ENCODE measurements around the gene PTGDR2.

Gene PTGDR2

DNA sequence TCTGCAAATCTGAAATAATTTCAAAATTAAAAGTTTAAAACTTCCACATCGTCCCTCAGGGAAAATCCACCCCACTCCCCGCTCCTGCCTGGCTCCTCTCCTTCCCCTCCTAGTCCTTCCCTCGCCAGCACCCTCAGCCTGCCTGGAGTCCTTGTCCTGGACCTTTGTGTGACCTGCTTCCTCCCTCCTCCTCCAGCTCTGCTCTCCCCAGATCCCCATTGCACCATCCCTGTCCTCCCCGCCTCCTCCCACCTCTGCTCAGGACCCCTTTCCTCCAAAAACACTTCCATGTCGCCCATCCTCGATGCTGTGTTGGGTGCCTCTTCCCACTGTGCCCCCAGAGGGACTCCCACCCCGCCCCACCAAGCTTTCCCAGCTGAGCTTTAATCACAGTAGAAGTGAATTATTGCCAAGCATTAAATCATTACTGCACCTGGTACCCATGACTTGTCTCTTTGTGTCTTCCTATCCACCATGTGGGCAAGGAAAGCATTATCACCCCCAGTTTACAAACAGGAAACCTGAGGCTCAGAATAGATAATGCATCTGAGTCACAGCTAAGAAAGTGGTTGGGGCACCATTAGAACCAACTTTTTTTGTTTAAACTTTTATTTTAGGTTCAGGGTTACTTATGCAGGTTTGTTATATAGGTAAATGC, 9.2 kb upstream of the PTGDR2 start:
- DNase-seq (ENCODE audit: insufficient read length) (no peak), FAIRE-seq (no peak)
- TF ChIP-seq POLR2AphosphoS5 (IDR thresholded peaks at IDR 0.05; ENCODE audit: low read depth, low read length) = no peak
- TF ChIP-seq POLR2A (IDR thresholded peaks at IDR 0.05; ENCODE audit: low read depth, low read length) = no peak

DNA sequence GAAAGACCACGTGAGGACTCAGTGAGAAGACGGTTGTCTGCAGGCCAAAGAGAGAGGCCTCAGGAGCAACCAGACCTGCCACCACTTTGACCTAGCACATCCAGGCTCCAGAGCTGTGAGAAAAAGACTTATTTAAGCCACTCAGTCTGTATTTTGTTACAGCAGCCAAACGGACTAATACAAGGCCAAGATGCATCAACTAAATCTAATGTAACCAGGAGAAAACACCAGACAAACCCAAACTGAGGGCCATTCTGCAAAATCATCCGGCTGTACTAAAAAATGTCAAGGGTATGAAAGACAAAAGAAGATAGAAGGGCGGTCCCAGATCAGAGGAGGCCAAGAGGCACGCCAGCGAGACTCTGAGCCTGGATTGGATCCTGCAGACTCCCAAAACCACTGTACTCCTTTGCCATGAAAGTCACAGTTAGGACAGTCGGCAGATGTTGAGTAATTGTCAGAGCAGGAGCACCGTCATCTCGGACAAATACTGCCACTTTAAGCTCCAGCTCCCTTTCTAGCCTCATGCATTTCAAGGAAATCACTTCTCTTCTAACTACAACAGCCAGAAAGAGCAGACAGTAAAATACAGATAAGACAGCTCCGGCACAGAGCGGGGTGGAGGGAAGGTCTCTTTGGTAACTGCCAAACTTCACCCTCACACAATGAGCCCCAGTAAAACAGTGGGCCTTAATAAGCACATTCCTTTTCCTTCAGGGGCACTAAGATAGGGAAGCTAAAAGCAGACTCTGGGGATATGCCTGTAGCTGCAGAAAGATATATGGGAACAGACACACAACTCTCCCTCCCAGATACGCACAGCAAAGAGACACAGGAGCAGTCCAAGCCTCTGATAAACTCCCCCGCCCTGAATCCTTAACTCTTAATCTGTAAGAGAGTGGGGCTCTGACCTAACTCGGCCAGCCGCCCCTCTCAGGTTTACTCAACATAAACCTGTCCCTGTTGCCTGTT, 8.1 kb upstream of the PTGDR2 start:
- TF ChIP-seq POLR2AphosphoS5 (IDR thresholded peaks at IDR 0.05; ENCODE audit: low read depth, low read length) = no peak
- no peak for TF ChIP-seq TAF1 (IDR thresholded peaks at IDR 0.05; ENCODE audit: borderline replicate concordance, low read depth, low read length)
- no peak for TF ChIP-seq POLR2A (IDR thresholded peaks at IDR 0.05; ENCODE audit: low read depth, low read length)
- DNase-seq (ENCODE audit: insufficient read length) = no peak
- no peak for FAIRE-seq

DNA sequence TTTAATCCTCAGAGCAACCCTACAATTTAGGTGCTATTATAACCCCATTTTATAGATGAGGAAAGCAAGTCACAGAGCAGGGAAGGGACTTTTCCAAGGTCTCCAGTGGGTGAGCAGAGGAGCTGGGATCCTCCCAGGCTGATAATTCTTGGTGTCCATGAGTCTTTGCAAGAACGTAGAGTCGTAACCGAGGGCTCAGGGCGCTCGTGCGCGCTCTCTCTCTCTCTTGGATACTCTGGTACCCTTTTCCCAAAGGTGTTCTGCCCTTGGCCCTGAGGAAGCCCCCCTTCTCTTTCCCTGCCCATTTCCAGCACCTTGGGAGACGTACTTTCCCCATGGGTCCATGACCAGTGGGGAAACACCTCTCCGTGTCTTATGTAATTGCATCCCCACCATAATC, 6.4 kb upstream of the PTGDR2 start:
- no peak for FAIRE-seq
- no peak for TF ChIP-seq TAF1 (IDR thresholded peaks at IDR 0.05; ENCODE audit: borderline replicate concordance, low read depth, low read length)
- no peak for TF ChIP-seq POLR2A (IDR thresholded peaks at IDR 0.05; ENCODE audit: low read depth, low read length)
- no peak for TF ChIP-seq POLR2AphosphoS5 (IDR thresholded peaks at IDR 0.05; ENCODE audit: low read depth, low read length)
- DNase-seq (ENCODE audit: insufficient read length) = no peak

DNA sequence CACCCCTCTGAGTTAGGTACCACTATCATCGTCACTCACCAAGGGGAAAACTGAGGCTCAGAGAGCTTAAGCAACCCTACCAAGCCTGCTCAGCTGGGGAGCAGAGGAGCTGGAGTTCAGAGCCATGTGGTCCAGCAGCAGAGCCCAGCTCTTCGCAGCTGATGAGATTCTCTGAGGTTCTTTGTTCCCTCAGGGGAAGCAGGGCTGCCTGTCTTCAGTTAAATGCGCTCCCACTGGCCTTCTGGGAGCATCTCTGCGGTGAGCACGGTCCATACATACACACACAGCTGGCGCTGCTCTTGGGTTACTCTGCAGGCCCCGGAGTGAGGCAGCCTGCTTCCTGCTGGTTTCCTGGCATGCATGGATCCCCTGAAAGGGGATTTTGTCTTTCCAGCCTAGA, 5.2 kb upstream of the PTGDR2 start:
- FAIRE-seq = no peak
- TF ChIP-seq POLR2AphosphoS5 (IDR thresholded peaks at IDR 0.05; ENCODE audit: low read depth, low read length) = no peak
- no peak for TF ChIP-seq TAF1 (IDR thresholded peaks at IDR 0.05; ENCODE audit: borderline replicate concordance, low read depth, low read length)
- TF ChIP-seq POLR2A (IDR thresholded peaks at IDR 0.05; ENCODE audit: low read depth, low read length) = no peak
- no peak for DNase-seq (ENCODE audit: insufficient read length)

DNA sequence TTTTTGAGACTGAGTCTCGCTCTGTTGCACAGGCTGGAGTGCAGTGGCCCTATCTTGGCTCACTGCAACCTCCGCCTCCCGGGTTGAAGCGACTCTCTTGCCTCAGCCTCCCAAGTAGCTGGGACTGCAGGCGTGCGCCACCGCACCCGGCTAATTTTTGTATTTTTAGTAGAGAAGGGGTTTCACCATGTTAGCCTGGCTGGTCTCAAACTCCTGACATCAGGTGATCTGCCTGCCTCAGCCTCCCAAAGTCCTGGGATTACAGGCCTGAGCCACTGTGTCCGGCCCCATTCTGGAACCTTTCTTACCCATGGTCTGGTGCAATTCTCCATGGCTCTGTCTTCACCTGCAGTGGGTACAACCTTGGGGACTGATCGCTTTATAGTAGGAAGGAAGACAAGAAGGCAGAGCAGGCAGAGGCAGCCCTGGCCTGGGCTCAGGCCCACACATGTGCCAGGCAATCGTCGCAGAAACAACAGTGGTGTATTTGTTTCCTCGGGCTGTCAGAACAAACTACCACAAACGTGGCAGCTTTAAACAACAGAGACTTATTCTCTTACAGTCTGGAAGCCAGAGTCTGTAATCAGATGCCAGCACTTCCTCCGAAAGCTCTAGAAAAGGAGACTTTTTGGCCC, 4.0 kb upstream of the PTGDR2 start:
- TF ChIP-seq POLR2A (IDR thresholded peaks at IDR 0.05; ENCODE audit: low read depth, low read length) = no peak
- no peak for TF ChIP-seq POLR2AphosphoS5 (IDR thresholded peaks at IDR 0.05; ENCODE audit: low read depth, low read length)
- TF ChIP-seq TAF1 (IDR thresholded peaks at IDR 0.05; ENCODE audit: borderline replicate concordance, low read depth, low read length) = no peak
- no peak for DNase-seq (ENCODE audit: insufficient read length)
- no peak for FAIRE-seq

DNA sequence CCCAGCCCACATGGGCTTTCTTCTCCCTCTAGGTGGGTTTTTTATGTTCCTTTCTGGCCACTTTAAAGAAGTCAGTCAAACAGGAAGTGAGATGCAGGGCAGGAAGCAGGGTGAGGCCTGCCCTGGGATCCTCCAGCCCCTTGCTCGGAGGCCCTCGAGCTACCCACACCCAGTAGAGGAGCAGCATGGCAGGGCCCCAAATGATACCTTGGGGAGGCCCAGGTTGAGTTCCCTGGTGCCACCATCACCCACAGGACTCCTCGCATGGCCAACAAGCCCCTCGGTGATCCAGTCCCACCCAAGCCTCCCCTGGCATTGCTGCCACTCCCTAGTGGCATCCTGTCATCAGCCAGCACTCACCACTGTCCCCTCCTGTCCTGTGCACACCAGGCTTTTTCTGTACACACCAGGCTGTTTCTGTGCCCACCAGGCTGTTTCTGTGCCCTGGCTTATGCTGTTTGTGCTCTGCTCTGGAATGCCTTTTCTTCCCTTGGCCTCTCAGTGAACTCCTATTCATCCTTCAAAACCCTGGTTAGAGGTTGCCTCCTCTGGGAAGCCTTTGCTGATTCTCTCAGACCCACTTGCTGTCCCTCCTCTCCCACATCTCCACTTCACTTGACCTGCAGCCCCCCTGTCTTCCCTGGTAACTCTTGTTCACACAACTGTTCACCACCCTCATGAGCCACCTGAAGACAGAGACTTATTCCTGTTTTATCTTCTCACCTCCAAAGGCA, 3.1 kb upstream of the PTGDR2 start:
- FAIRE-seq (no peak), DNase-seq (ENCODE audit: insufficient read length) (no peak)
- TF ChIP-seq POLR2AphosphoS5 (IDR thresholded peaks at IDR 0.05; ENCODE audit: low read depth, low read length) = no peak
- no peak for TF ChIP-seq POLR2A (IDR thresholded peaks at IDR 0.05; ENCODE audit: low read depth, low read length)
- no peak for TF ChIP-seq TAF1 (IDR thresholded peaks at IDR 0.05; ENCODE audit: borderline replicate concordance, low read depth, low read length)

DNA sequence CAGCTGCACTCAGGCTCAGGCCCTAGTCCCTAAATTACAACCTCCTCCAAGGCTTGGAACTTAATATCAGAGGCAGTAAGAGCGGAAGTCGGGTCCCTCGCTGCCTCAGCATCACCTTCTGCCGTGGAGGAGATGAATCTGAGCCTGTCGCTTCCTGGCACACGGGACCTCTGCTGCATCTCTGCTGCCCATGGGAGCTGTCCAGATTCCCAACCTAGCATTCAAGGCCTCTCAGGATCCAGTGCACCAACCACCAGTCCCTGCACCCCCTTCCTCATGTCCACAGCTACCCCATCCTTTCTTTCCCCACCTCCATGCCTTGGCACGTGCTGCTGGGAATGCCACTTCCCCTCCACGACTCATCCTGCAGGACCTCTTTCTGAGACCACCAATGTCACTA, 2.5 kb upstream of the PTGDR2 start:
- DNase-seq (ENCODE audit: insufficient read length) (no peak), FAIRE-seq (peak; percentile 40)
- TF ChIP-seq POLR2A (IDR thresholded peaks at IDR 0.05; ENCODE audit: low read depth, low read length) (no peak), POLR2AphosphoS5 (IDR thresholded peaks at IDR 0.05; ENCODE audit: low read depth, low read length) (no peak), TAF1 (IDR thresholded peaks at IDR 0.05; ENCODE audit: borderline replicate concordance, low read depth, low read length) (no peak)

DNA sequence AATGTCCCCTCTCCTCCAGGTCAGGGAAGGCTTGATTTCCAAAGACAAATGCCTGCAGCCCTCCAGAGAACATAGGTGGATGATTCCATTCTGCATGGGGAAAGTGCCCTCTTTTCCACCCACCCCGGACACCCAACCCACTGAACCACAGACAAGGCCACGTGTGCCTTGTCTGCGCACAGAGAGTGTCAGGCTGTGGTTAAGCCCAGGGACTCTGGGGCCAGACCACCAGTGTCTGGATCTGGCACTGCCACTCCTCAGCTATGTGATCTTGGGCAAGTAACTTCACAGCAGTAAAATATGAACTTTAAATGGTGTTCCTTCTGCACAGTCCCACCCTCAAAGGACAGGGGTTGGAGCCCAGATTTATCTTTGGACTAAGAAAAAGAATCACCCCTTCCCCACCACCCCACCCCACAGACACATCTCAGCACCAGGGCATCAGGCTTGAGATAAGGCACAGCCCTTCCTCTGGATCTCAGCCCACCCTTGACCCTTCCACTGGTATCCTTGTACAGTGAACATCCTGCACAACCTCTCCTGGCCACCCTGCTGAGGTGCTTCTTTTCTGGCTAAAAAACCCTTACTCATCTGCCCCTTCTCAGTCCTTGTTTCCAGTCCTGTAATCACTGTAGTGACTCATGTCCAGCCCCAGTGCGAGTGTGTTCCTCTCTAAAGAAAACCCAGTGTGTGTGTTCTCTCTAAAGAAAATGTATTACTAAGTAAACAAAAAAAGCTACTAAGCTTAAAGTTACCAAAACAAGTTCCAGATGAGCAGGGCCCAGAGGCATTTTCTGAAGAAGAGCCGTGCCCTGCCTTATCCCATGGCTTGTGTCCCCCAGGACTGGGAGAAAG, 1.9 kb upstream of the PTGDR2 start:
- no peak for FAIRE-seq
- DNase-seq (ENCODE audit: insufficient read length) = no peak
- no peak for TF ChIP-seq POLR2A (IDR thresholded peaks at IDR 0.05; ENCODE audit: low read depth, low read length)
- TF ChIP-seq POLR2AphosphoS5 (IDR thresholded peaks at IDR 0.05; ENCODE audit: low read depth, low read length) = no peak
- no peak for TF ChIP-seq TAF1 (IDR thresholded peaks at IDR 0.05; ENCODE audit: borderline replicate concordance, low read depth, low read length)

DNA sequence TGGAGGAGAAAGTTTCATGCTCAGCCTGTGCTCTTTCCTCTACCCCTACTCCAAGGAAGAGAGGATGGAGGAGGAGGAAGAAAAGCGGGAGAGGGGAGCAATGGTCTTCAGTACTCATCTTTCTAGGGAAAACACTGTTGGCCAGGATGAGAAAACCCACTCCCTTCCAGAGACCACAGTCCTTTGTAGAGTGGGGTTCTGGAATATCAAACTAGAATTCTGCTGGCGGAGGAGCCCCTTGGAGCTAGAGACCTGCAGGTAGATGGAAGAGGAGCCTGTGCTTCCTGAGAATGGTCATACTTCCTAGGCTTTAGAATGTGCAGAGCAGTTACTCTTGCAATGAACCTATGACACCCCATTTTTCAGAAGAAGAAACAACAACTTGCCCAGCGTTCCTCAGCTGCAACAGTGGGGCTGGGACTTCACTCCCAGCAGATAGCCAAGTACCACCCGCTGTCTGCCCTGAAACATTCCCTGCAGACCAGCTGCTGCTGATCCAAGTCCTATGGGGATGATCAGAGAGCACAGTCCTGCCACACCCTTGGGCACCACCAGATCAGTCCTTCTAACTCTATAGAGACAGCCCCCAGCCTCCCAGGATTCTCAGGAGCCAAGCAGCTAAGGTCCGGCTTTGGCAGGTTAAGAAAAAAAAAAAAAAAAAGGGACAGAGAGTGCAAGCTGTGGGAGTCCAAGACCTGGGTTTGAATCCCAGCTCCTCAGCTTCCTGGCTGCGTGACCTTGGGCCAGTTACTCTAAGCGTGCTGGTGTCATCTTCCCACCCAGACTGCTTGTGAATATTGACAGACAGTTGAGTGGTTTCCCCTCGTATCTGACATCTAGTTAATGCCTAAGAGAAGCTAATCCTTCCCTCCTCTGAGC, 664 bp downstream of the PTGDR2 start:
- DNase-seq (ENCODE audit: insufficient read length) (no peak), FAIRE-seq (no peak)
- TF ChIP-seq TAF1 (IDR thresholded peaks at IDR 0.05; ENCODE audit: borderline replicate concordance, low read depth, low read length) (no peak), POLR2AphosphoS5 (IDR thresholded peaks at IDR 0.05; ENCODE audit: low read depth, low read length) (no peak), POLR2A (IDR thresholded peaks at IDR 0.05; ENCODE audit: low read depth, low read length) (no peak)
